PC-3 (cell line): ENCODE results near the gene CORO1C.

Experiments used
- EZH2 ChIP-seq: fragments of 300-600 bp; sonication (generic); IDR thresholded peaks from one replicate; pipeline ENCODE4 v1.6.1; 2017; ENCODE audit warnings: antibody characterized with exemption, mild to moderate bottlenecking, low read length; ENCODE audit not compliant: unreplicated experiment
- EZH2phosphoT487 ChIP-seq: fragments of 300-600 bp; sonication (generic); IDR thresholded peaks from 2 replicates; pipeline ENCODE4 v1.6.1; 2018; ENCODE audit warnings: mild to moderate bottlenecking, antibody characterized with exemption, low read length, borderline replicate concordance
- TF ChIP-seq, protein P1 (sequence below): fragments of 300-600 bp; sonication (generic); conservative IDR thresholded peaks from 2 replicates; pipeline ENCODE4 v1.5.1; 2017; ENCODE audit warnings: antibody characterized with exemption, low read depth, mild to moderate bottlenecking, low read length

DNA sequence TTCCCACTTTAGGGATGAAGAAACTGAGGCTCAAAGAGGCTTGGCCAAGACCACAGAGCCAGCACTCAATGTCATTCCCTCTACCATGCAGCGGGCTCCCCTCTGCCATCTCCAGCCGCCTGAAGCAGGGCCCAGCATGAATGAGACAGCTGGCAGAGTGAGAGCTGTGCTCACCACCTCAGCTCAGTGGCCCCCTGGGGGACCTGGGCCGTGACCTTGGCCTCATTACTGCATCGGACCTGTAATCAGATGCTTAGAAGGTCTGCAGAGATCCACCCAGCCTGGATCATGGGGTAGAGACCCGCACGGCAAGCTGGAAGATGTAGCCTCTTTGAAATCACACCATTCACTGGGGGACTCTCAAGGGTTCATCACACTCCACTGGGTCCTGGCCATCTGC lies 22.7 kb upstream of the CORO1C start:
- TF ChIP-seq, protein P1, sequence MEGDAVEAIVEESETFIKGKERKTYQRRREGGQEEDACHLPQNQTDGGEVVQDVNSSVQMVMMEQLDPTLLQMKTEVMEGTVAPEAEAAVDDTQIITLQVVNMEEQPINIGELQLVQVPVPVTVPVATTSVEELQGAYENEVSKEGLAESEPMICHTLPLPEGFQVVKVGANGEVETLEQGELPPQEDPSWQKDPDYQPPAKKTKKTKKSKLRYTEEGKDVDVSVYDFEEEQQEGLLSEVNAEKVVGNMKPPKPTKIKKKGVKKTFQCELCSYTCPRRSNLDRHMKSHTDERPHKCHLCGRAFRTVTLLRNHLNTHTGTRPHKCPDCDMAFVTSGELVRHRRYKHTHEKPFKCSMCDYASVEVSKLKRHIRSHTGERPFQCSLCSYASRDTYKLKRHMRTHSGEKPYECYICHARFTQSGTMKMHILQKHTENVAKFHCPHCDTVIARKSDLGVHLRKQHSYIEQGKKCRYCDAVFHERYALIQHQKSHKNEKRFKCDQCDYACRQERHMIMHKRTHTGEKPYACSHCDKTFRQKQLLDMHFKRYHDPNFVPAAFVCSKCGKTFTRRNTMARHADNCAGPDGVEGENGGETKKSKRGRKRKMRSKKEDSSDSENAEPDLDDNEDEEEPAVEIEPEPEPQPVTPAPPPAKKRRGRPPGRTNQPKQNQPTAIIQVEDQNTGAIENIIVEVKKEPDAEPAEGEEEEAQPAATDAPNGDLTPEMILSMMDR: no peak
- TF ChIP-seq EZH2phosphoT487 (no peak), EZH2 (no peak)
